GM19452 (cell line): ENCODE data around the gene MYLK.

Experiments used
- ATAC-seq: cut with Tn5 transposase; IDR thresholded peaks from one replicate; pipeline ENCODE4 v1.9.1; 2021; ENCODE audit not compliant: unreplicated experiment

MYLK gene

DNA sequence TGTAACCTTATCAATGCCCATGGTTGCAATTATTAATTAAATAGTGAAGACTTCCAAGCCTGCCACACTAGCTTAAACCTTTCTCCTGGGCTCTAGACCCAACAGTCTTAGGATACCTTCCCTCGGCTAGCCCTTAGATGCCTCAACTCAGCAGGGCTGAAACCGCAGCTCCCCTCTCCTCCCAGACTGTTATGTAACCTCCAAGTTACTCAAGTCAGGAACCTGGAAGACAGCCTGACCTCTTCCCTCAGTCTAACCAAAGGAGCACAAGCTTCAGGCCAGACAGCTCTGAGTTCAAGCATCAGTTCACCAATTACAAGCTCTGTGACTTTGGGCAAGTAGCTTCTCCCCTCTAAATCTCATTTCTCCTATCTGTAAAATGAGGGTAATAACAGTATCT lies 228.7 kb downstream of the MYLK start:
- no peak for ATAC-seq

DNA sequence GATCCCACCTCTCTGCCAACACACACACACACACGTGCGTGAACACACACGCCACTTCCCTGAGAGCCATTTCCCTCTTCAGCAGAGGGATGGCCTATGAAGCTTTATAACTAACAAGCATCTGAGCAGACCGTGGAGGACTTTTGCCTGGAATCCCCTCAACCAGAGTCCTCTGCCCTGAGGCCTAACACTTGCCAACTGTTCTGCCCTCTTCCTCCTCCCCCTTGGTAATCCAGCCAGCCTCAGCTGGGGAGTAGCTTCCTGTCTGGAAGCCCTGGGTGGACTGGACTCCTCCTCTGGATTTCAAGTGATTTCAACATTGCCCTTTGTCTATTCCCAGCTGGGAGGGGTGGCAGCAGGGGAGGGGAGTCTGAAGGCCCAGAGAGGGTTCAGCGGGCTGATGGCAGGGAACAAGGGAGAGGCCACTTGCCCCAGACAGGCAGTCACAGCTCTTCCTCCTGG lies 230.9 kb downstream of the MYLK start:
- no peak for ATAC-seq

DNA sequence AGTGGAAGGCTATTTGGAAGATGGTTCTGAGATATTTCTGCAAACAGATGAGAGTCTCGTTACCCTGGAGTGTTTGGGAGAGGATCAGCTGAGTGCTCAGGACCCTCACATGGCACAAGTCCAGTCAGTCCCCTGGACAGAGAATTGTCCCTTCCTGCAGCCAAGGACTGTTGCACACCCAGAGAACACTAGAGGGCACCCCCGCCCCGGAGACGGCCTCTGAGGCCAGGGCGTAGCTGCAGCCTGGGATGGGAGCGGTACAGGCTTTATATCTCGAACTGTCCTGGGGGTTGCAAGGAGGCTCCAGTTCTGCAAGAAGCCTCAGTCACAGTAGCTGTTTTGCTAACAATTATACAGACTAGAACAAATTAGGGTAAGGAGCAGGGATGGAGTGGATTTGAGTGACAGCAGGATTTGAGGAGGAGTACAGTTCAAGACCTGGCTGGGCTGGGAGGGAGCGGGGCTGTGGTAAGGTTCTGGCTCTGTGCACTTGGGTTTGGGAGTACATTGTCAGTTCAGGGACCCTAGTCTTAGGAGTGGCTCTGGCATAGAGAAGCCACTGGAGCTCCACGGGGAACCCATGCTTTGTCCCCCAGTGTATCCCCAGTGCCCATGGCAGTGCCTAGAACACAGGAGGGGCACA lies 231.7 kb downstream of the MYLK start:
- no peak for ATAC-seq

DNA sequence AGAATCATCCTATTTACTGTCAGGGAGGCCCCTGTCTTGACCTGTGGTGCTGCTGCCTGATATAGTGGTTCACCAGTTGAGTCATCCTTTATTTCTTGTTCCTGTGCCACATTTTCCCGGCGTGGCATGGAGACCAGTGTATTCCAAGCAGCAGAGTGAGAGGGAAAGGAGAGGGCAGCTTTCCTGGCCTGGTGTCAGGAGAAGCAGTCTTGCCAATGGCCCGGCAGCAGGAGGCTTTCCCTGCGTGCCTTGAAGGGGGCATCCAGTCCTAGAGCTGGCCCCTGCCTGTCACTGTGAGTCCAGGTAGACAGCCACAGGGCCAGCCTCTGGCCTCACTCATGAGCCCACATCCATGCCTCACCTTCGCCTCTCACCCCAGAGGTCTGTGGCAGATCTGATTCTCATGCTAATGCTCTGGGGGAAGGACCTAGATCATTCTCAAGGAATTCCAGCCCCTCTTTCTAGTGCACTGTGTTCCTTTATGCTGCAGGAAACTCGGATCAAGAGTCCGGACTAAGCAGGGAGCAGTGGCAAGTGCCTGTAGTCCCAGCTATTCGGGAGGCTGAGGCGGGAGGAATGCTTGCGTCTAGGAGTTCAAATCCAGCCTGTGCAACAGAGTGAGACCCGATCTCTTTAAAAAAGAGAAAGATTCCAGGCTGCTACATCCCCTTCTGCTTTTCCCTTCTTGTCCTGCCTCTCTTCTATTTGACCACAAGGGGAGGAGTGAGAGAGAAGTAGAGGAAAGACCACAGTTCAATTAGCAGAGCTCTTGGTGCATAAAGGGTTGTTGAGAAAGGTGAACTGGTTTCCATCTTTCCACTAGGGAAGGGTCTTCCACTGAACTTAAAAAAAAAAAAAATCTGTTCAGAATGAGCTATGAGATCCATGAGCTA lies 232.4 kb downstream of the MYLK start:
- no peak for ATAC-seq

DNA sequence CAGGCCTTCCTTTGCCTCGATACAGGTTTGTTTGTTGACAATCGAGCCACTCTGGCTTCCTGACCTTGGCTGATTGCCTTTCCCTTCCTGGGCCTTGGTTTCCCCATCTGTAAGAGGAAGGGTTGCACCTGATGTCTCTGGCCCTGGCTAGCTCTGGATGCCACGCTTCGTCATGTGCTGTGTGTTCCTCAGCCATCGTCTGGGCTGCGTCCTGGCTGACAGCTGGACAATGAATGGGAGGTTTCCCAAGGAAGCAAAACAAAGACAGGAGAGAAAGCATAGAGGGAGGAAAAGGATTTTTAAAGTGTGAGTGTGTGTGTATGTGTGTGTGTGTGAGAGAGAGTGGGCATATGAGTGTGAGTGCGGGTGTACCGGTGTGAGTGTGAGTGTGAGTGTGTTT lies 234.0 kb downstream of the MYLK start:
- ATAC-seq = no peak

DNA sequence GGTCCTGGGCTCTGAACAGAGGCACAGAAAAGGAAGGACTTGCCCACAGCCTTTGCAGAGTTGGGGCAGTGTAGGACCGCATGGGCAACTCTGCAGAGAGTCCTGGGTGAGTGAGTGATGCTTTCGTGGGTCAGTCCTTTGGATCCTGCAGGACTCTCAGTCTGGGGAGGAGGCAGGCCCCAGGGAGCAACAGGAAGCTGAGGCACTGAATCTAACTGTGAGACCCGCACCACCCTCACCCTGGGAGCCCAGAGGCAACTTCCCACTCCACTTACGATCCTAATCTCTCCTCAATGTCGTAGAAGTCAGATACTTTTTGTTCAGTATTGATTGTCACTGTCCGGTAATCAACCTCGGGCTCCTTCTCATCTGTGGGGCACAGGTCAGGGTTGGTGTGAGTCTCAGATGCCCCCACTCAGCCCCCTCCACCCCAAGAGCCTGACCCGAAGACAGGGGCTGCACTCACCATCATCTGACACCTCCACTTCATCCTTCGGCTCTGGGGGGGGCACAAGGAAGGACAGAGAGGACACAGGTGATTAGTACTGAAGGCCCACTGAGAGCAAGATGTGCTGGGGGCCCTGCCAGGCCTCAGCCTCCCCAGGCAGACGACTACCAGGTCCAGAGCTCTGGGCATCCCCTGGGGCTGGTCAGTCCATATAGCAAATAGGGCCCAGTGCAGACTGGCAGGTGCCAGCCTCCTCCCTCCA lies 235.3 kb downstream of the MYLK start:
- ATAC-seq = no peak

DNA sequence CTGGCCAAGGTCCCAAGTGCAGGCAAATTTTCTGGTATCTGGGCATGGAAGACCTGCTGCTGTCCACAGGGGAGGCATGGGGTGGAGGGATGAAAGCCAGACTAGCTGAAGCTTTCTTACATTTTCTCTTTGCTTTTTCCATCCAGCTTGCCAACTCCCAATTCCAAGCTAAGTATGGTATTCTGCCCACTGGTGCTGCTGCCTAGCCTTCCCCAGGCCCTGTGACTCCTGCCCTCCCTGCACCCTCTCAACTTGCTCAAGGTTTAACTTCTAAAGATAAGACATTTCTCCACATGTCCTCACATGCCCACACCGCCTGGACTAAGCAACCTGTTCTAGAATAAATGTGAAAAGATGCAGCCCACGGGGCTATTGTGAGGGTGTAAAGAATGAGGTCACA lies 239.8 kb downstream of the MYLK start:
- ATAC-seq = no peak

DNA sequence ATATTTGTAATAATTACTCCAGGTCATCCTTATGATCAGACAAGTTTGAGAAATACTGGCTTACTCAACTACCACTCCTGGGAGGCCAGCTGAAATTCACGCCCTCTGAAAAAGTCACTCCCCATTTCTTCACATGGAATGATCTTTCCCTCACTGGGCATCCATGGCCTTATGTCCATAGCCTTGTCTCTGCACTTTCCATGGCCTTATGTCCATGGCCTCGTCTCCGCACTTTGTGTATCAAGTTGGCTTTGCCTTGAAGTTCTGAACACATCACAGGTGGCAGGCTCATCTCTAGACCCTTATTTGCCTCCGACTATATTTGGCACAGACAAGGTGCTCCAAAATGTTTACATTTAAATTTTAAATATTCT lies 241.2 kb downstream of the MYLK start:
- ATAC-seq = no peak

DNA sequence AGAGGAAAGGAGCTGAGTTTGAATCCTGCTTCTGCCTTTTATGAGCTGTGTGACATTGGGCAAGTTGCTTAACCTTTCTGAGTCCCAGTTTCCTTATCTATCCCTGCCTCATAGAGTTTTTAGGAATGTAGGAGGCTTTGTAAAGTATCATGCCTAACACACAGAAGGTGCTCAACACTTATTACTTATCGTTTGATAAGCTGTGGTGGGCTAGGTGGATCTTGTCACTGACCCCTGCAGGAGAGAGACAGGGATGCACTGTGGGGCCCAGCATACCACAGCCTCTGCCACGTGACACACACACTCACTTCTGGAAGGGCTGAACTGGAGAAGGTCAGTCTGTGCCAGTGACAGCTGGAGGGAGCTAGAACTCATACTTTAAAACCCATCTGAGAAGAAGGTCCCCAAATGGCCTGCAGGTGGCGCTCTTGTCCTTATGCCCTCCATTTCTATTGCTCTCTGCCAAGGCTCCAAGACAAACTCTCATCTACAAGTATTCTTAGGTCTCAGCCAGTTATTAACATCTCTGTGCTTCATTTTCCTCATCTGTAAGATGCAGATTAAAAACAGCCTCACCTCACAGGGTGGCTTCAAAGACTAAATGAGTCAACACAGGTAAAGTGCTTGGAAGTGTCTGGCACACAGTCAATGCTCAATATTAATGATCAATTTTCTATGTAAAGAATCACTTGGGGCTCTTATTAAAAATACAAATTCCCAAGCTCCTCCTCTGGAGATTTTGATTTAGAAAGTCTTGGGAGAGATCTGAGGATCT lies 241.8 kb downstream of the MYLK start:
- ATAC-seq = no peak

DNA sequence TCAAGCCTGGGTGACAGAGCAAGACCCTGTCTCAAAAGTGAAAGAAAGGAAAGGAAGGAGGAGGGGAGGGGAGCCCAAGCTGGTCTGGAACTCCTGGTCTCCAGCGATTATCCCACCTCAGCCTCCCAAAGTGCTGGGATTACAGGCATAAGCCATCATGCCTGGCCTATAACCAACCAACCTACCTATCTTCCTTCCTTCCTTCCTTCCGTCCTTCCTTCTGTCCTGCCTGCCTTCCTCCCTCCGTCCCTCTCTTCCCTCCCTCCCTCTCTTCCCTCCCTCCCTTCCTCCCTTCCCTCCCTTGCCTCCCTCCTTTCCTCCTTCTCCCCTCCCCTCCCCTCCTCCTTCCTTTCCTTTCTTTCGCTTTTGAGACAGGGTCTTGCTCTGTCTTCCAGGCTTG lies 242.6 kb downstream of the MYLK start:
- ATAC-seq = no peak

DNA sequence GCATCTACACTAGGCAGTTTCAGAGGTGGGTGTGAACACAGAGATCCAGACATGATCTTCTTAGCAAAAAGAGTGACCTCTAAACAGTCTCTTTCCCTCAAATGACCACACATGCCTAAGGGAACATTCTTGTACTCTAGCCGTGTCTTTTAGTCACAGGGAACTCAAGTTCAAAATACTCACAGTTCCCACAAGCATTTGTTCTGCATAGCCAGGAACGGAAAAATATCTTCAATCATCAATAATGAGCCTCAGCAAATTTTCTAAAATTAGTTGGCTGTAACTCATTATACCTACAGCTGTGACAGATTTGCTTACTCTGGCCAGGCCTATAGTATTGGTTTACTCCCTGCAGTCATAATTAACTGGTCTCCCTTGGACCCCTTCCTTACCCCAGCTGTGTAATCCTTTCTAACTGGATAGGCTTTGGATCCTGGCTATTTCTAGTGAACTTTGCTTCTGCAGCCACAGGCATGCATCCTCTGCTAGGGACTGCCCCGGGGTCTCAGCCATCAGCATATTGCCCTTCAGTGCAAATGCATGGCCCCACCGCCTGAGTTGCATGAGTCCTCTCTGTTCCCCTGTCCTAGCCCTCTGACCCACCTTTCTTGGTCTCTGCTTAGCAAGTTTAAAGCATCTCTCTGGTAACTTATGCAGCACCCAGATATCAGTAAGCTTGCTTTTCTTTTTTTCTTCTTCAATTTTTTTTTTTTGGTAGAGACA lies 243.2 kb downstream of the MYLK start:
- no peak for ATAC-seq

DNA sequence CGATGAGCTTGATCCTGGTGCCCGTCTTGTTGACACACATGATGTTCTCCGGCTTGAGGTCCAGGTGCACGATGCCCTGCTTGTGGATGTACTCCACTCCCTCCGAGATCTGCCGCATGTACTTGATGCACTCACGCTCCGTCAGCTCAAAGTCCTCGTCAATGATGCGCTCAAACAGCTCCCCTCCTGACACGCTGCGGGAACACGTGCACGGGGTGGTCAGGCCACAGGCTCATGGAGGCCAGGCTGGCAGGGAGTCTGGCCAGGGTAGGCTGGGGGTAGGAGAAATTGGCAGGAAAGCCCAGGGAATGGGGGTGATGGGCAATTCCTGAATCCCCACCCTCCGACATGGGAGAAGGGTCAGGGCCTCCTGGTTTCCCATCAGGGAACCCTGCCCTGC lies 243.8 kb downstream of the MYLK start:
- ATAC-seq = no peak

DNA sequence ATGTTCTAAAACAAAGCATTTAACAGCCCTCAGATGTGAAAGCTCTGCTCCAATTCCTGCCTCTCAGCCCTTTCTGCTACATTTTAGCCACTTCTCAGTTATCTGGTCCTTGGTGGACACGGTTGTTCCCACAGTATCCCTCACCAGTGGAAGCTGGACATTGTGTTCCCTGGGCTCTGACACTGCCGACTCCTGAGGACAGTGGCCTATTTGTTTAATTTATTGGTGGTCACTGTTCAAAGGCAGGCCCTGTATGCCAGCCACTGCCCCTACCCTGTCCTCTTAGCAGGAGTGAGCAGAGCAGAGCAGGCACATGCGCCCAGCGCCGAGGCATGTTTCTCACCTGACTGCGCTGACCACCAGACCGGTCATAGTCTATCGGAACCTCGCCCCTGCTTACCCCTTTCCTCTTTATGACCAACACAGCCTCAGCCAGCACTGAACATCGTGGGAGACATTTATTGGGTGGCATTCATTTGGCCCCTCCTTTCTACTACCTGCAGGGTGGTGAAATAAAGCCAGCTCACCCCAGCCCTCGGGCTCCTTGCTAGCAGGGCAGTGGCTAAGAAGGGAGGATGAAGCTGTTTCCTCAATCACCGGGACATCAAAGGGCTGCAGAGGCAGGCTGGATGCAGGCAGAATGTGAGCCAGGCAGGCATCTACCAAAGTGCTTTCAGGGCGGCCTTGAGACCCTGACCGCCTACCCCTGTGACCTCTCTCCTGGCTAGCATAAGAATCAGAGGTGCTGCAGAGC lies 245.0 kb downstream of the MYLK start:
- ATAC-seq = no peak

DNA sequence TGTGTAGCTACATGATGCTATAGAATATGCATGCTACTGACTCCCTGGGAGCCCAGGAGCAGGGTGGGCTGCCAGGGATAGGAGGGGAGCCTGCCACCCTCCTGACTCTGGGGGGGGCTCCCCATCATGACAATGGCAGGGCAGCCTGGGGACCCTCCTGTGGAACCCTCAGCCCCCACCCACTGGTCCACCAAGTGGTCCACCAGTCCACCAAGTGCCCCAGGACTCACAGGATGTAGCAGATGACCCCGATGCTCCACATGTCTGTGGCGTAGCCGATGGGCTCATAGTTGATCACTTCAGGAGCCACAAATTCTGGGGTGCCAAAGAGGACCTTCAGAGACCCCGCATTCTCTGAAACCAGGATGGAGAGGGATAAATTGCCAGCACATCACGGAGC lies 246.3 kb downstream of the MYLK start:
- ATAC-seq = no peak

DNA sequence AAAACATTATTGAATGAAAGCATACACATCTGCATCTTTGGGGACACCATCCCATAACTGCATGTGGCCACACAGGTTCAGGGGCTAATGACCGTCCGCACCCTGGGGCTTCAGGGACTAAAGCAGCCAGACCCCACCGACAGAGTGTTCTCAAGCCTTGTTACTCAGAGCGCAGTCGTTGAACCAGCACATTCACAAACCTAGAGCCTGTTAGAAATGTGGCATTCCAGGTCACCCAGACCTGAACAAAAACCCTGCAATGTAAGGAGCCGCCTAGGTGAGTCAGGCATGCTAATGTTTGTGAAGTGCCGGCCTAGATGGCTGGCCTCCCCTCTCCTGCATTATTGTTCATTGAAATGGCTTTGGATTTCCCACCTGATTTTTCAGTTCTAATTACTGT lies 247.0 kb downstream of the MYLK start:
- ATAC-seq = no peak

DNA sequence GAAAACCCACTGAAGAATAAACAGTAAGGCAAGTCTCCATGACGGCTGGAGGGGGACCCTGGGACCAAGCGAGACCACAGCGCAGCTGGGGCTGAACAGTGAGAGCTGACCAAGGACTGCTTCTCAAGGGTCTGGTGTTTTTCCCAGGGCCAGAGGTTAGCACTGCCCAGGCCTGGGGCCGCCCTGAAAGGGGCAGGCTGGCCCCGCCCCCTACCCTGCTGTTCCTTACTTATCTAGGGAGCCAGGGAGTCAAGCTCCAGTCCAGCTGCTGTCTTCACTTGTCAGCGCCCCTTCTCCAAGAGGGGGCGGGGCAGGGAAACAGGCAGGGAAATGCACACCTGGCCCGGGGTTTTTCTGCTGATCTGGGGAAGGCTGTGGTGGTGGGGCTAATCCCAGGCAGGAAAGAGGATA lies 247.7 kb downstream of the MYLK start:
- ATAC-seq = no peak

DNA sequence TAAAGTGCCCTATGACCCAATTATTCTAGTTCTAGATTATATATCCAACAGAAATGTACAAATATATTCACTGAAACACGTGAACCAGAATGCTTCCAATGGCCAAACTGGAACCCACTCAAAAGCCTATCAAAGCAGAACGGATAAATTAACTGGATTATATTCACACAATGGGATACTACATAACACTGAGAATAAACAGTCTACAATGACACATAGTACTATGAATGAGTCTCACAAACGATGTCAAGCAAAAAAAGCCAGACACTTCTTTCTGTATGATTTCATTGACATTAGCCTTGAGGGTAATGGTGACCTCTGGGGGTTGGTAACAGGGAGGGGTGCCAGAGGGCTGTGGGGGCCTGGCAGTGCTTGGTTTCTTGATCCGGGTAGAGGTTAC lies 248.4 kb downstream of the MYLK start:
- no peak for ATAC-seq

DNA sequence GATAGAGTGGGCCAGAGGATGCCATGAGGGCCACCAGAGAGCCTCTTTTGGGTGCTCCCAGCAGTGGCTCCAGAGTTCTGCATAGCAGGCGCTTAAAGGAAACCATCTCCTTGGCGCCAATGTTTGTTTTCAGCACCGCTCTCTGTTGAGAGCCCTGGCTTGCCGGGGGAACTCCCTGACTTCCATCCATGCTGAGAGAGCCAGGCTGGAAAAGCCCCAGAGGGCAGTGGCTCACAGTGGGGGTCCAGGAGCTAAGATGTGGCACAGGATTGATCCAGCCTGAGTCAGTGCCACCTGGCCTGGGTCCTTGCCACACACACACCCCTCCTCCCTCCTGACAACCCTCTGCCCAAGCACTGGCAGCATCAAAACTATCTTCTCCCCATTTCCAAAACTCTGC lies 248.9 kb downstream of the MYLK start:
- no peak for ATAC-seq

DNA sequence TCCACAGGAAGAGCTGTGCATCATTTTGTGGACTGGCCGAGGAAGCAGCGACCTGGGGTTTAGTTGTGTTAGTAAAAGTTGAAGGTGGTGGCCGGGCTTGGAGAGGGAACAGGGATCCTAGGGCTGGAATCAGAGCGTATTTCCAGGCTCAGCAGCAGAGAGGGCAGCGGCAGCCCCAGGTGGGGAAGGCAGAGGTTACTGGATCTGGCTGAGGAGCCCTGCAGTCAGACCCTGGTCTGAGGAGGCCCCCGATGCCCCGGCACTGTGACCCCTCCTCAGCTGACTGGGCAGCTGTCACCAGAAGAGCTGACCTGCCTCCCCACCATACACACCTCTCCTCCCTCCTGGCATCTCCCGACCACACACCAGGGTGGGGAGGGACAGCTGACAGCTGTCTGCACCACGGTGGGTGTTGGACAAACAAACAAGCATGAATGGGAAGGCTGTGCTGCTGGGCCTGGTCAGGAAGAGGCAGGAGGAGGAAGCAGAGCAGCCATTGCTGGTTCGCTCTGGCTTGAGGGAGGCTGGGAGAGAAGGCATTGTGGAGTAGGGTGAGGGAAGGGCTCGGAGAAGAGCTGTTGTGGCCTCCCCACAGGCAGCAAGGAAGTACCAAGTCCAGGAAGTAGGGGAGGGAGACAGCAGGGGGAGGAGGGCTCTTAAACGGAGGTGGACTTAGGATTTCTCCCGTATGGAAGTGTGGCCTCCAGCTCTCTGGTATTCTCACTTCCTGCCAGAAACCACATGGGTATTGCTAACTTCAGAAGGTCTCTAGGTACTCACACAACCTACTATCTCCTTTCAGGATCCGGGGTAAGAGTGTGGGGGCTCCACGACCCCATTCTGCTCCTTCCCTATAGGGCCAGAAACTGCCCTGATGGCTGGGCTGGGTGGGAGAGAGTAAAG lies 249.7 kb downstream of the MYLK start:
- no peak for ATAC-seq
